ENCODE results near the gene MICAL3.

The MICAL3 gene

DNA sequence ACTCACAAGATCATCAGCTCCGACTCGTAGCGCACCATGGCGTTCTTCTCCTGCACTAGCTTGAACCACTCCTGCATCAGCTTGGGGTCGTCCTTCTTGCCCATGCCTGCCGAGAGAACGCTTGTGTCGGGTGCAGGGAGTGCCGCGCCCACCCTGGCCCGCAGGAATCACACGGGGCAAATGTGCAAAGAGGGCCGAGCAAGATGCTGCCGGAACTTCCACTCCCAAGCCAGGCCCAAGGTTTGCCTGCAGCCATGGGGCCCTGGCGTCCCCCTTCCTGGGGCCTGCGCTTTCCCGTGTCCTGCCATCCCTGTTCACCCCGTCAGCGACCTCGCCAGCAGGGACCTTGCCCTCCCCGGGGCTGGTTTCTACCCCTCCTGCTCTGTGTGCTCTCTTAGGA lies 233.2 kb downstream of the MICAL3 start:
- no peak for DNase-seq (ENCODE audit: low spot score)

DNA sequence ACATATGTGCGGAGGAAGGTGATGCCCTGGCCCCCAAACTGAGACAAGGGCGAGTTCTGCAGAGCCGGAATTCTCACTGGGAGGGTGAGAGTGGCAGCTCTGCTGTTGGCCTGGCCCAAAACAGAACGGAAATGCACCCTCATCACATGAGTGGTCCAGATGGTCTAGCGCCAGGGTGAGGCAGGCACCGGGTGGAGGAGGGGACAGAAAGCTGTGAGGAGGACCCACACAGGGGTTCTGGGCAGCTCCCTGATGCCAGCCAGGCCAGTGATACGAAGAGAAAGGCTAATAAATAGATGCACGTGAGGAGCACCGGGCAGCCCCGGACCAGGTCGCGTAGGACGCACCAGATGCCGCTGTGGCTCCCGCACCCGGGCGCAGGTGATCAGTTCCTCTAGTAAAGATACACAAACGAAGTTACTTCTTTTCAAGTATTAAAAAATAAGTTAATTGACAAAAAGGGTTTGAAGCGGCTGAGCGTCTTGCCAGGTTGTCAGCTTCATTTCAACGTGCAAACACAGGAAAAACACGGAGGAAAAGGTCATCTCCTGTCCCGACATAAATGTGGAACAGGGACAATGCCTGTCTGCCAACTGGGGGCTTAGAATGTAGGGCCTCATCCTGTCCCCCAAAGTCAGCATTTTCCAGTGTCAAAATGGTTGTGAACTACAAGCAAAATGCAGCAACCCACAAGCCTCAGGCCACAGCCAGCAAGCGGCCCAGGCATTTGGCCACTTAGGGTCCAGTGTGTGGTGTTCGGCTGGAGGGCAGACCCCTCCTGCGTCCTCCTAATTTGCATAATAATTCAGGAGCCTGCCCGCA lies 234.8 kb downstream of the MICAL3 start:
- peak; percentile 82 for DNase-seq (ENCODE audit: low spot score)

DNA sequence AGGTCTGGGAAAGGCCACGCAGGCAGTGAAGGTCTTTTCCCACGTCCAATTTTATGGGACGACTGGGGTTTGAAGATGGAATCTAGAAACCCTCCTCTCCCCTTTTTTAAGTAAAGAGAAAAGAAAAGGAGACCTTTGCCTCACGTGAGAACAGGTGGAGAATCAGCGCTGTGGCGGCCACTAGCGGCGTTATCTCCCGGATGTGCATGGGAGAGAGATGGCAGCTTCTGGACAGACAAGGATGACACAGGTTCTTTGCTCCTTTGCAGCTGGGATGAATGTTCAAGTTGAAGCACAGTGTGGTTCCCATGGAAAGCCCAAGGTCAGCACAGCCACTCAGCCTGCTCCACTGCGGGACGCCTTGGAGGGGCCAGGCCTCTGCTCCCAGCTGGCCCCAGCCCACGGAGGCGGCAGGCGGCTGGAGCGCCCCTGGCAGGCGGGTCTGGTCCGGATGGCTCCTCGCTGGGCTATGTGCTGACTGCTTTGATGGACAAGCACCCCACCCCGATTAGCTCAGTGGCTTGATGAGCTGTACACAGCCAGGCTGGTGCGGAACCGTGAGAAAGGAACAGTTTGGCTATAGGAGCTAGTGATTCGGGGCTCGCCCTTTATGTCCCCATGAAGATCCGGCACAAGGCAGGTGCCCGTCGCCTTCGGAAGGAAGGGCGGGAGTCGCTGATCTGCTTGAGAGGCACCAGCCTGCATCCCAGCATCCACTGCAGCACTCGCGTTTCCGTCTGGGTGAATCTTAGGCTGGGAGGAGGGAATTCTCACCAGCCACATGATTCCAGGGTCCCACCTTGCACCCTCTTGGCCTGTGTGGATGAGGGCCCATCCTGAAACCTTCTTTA lies 235.6 kb downstream of the MICAL3 start:
- DNase-seq (ENCODE audit: low spot score): peak; percentile 78

DNA sequence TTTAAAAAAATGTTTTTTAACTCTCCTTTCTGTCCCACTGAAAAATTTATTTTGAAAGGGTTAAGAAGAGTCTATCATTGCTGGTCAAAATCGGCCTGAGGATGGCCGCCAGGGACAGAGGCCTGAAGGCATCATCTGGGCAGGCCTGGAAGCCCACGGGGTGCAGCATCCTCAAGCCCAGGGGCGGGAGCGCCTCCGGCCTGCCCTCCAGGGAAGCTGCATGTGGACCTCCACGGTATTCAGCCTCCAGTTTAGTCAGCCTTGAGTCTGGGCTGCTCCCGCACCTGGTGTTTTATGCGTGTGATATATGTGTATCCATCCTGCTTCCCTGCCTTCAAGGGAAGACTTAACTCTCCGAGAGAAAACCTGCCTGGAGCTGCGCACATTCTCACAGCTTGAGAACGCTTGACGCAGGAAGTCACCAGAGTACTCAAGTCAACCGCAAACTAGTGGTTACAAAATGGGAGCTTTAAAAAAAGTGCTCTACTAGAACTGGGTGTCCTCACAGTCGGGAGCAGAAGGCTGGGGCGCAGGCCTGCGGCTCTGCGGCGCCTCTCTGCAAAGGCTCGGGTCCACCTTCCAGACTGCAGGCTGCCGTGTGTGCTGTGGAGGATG lies 236.5 kb downstream of the MICAL3 start:
- DNase-seq (ENCODE audit: low spot score): no peak

DNA sequence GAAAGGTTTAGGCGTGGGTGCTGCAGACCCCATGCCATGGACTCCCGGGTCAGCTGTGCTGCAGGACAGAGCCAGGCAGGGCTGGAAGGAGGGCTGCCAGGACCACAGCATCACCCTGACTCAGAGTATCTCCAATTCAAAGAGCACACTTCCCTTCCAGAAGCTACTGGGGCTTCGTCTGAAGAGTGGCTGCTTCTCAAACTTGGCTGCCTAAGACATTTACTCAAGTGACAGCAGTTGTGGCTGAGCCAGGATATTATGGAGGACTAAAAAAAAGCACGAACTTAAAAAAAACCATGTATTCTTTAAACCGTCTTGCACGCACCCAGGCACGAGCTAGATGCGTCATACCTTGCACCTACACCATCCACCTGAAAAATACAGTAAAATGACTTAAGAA lies 237.1 kb downstream of the MICAL3 start:
- no peak for DNase-seq (ENCODE audit: low spot score)

DNA sequence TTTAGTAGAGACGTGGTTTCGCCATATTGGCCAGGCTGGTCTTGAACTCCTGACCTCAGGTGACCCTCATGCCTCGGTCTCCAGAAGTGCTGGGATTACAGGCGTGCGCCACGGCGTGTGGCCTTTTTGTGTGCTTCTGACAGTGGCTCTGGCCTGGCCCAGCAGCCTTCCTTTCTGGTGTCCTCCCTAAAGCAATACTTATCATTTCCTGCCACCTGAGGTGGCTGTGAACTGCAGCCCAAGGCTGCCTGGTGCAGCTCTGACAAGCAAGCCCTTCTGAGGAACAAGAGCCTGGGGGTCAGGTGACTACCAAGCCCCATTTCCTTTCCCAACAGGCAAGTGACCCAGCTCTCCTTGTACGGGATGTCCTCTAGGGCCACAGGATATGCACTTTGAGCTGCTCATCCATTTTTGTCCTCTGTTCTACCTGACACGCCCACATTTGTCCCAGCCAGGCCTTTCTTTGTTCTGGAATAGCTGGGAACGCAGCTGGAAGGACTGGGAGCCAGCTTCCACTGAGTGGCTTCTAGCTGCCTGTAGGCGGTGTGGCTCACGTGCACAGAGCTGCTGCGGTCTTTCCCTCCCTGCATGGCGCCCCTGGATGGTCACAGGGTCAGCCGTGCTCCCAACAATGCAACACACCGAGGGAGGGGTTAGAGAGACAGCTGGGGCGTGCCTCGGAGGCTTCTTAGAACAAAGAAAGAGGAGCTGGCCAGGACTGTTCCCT lies 237.8 kb downstream of the MICAL3 start:
- DNase-seq (ENCODE audit: low spot score): no peak

DNA sequence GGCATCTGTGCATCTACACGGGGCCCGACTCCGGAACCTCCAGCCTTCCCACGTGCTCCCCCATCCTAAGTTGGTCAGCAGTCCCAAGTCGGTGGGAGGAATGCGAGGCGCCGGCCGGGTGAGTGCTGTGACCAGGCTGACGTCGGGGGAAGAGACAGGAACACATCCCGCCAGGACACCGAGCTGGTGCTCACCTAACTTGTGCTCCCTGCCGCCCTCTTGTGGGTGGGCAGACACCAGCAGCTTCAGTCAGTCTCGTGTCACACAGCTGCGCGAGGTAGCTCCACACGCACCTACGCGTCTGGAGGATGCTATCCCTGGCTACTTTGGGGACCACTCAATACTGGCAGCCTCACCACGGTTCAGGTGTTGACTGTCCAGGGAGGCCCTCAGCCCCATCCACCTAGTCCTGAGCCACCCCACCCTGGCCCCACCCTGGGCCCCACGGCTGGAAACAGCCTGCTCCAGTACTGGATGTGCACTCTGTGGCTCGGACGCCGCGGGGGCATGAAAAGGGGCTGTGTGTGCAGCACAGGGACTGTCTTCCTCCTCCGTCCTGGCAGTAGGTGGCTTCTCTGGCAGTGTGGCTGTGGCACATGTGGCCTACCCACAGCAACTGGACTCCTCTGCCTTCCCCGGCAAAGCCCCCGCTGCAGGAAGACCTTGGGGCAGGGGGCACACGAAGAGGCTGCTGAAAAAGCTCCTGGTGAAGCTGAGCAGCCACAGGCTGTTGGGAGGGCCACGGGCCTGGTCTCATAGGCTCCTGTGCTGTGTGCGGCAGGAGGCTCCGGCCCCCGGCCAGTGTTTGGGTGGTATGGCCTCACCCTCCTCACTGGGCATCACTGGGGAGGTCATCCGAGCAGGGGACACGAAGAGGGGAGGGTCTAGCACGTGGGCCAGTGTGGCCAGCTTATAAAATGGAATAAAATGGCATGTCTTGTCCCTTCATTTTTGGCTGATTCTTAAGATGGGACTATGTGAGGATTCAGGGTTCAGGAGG lies 238.9 kb downstream of the MICAL3 start:
- peak; percentile 48 for DNase-seq (ENCODE audit: low spot score)

DNA sequence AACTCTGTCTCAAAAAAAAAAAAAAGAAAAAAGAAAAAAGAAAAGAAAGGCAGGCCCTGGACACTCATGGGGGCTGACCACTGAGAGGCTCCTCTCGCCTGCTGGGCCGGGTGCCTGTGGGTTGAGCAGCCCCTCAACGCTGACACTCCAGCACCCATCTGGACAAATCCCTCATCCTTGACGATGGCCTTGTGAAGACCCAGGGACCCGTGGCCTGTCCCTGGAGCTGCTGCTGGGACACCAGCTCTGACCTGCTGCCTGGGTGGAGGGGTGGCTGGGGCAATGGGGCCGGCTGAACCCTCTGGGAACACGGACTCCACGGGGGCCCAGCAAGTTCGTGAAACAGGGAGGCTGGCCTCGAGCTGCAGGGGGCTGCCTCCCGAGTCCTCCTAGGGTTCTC lies 239.6 kb downstream of the MICAL3 start:
- no peak for DNase-seq (ENCODE audit: low spot score)

DNA sequence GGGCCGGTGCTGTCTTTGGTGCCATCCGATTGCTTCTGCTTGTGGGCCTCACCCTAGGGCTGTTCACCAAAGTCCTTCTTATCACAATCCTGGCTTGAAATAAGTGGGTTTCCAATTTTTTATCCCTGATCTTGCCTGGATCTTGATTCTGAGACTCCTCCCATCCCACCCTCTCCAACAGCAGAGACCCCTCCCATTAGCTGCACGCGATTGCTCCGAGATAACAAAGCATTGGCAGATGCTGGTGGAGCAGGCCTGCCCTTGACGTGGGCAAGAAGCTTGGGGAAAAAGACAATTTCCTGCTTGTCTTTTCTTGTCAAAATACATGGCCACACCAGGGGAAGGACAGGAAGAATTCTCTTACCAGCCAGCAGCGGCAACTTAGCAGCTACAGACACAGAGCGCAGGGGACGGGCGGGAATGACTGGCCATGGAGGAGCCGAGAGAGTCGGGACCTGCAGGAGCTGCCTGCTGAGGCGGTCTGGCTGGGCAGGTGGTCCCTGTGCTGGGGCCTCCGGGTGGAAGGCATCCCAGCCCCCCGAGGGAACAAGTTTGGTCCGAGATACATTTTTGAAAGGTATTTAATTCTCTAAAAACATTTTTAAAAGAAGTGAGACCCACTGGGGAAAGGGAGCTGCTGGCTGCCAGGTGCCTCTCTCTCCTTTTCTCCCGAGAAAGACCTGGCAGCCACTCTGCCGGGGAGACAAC lies 240.4 kb downstream of the MICAL3 start:
- DNase-seq (ENCODE audit: low spot score): no peak

DNA sequence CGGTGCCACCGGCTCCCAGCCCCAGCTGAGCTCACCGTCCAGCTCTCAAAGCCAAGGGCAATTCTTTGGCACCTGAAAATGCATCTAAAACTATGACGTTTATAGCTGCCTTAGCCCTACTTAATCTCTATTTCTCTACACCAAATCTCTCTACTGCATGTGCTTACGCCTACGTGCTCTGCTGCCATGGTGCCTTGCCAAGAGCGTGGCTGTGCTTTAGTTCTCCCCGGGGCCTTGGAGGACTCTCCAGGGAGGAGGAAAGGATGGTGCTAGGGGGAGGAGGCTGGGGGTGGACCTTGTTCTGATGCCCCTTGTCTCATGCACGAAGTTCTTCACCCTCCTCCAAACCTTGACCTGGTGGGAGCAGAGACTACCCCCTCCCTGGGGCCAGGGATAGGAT lies 241.0 kb downstream of the MICAL3 start:
- DNase-seq (ENCODE audit: low spot score): no peak

DNA sequence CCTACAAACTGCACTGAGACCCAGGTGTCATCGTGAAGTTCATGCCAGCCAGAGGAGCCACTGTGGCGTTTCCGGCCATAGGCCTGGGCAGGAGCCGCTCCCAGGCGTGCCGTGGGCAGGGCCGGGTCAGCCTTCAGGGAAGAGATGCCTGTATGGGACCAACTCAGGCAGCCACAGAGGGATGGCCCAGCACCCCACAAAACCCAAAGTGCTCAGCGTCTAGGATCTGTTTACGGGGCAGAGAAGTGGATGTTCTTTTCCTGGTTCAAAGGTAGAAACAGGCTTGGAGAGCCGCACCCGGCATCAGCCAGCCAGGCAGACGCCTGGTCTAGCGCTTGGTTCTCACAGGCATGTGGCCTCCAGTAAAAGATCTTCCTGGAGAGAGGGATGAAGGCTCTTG lies 241.7 kb downstream of the MICAL3 start:
- DNase-seq (ENCODE audit: low spot score): no peak

DNA sequence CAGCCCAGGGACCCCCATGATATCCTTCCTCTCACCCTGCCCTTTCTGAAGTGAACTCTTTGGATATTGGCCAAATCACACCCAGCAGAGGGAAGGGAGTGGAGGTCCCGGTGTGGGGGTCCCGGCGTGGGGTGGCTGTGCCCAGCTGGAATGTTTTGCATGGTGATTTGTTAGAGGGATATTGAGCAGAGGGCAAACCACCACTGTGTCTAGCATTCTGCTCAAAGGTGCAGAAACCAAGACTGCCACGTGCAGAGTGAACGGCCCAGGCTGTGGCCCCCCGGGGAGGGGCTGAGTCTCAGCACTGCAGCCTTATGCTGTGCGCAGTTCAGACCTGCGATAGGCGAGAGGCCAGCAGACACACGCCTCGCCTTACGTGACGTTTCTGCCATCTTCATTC lies 242.2 kb downstream of the MICAL3 start:
- no peak for DNase-seq (ENCODE audit: low spot score)

DNA sequence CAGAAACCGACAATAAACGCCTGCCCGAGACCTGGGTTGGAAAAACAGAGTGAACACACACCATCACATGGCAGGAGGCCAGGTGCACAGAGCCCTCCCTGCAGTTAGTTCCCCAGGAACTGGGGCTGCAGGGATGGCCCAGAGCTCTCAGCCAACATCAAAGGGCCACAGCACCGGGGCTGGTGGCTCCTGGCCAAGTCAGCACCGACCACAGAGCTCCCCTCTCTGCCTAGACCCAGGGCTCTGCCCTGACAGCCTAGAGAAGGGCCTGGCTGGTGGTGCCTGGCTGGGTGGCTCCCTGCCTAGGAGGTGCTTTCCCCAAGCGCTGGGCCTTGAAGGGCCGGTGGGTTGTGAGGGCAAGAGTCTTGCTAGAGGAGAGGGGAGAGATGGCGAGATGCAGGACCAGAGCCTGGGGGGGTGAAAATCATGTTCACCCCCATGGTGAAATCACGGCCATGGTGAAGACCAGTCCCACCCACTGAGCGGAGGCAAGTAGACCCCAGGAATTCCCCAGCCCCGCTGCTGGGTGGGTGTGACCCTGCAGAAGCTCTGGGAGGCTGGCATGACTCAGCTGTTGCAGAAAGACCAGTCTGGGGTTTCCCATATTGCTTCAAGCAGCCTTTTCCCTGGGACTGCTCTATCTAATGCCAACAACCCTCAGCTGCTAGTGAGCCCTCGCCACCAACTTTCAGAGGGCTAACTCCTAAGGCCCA lies 242.9 kb downstream of the MICAL3 start:
- DNase-seq (ENCODE audit: low spot score): peak; percentile 54

DNA sequence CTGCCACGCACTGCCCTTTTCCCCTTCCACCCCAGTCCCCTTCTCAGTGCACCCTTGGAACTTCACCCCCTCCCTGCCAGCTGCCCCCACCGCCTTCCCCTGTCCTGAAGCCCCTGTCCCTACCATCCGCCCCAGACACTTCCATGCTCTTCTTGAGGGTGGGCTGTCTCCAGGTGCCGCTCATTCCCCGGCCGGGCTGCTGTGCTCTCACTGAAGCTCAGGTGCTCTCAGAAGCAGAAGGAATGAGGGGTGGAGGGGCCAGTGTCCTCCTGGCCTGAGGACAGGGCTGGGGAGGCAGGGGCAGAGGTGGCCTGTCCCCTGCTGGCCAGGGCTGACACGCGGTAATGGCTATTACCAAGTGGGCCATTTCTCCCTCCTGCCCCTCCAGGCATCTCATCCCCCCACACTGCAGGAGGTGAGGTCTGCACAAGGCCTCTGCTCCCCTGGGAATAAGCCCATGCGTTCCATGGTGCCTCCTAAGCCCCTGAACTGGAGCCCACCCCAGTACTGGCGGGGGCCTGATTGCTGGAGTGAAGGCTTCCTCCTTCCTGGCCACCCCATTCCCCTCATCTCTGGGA lies 243.5 kb downstream of the MICAL3 start:
- DNase-seq (ENCODE audit: low spot score): no peak

DNA sequence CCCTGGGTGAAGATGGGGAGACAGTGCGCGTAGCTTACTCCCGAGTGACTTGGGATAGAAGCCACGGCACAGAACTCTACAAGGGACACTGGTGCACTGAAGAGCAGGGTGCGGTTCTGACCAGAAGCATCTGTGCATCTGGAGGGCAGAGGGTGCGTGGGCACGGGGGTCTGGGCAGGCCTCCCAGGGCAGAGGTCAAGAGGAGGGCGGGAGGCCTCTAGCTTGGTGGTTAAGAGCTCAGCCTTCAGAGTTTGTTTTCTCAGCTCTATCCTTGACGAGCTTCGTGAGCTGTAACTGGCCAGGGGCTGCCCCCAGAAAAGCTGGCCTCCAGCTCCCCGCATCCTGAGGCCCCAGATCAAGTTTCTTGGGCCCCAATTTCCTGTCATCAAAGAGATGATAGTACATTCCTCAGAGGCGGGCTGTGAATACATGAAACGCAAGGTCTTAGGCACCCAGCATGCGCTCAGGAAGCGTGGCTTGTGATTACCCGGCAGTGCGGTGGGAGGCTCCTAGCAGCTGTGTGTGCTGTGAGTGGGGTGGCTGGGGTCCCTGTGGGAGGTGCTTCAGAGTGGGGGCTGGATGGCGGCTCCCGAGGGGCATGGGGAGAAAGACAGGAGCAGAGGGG lies 244.1 kb downstream of the MICAL3 start:
- no peak for DNase-seq (ENCODE audit: low spot score)

DNA sequence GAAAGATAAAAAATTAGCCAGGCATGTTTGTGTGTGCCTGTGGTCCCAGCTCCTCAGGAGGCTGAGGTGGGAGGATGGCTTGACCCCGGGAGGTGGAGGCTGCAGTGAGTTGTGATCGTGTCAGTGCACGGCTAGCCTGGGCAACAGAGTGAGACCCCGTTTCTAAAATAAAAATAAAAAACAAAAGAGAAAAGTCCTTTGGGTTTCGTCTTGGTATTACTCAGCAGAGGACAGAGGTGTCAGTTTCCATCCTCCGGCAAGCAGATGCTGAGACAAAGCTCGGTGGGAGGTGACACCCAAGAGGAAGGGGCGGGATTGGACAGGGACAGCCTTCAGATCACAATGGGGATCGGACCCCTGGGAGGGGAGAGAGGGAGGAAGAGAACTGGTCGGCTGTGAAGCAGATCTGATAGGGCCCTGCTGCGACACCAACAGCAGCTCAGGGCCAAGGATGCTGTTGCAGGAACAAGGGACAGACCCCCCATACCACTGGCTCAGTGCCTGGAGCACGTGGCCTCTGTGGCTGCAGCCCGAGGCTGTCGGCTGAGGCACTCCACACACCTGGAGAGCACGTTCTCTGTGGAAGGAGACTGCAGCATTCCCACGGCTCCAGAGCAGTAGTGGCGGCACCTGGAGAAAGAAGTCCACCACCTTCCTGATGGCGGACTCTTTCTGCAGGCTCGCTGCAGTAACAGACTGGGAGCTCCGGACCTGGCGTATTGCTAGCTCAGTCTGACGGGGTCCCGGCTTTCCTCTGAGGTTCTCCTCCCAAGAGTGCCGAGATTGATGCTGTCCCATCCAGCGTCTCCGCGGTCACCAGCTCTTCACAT lies 244.9 kb downstream of the MICAL3 start:
- DNase-seq (ENCODE audit: low spot score): no peak

DNA sequence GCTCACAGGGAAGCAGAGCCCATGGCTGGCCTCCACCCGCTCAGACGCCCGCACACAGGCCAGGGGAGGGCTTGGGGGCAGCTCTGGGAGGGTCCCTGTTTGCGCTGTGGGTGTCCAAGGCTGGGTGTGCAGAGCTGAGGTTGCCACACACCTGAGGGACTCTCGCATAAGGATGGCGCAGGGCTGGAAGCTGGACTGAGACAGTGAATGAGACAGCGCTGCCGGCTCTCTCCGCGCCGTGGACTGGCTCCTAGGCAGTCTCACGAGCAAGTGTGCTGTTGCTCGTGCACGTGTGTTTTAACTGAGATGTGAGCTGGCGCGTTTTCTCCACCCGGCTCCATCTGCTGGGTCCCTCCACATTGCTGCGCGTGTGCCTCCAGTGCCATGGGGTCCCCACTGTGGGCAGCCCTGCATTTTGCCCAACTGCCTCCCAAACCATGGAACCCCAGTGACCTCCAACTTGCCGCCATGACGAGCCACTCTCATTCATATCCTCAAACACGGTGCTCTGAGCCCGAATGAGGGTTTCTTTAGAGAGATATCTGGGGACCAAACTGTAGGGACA lies 245.9 kb downstream of the MICAL3 start:
- no peak for DNase-seq (ENCODE audit: low spot score)

DNA sequence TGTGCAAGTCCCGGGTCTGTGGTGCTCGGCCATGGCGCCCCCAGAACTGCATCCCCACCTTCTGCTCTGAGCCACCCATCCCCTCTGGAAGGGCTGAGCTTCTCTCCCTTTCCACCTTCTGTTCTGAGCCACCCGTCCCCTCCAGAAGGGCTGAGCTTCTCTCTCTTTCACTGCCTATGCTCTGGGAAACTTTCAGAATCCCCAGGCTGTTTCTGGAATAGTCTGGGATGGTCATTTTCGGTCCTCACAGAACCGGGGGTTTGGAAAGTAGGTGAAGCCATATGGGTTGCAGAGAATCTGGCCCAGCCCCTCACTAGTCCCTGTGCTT lies 246.7 kb downstream of the MICAL3 start:
- DNase-seq (ENCODE audit: low spot score): no peak

Data from cerebellar cortex (tissue), 1 donor.